GM18502 (cell line): ENCODE measurements around the gene STX16.

Experiments used
- ATAC-seq: cut with Tn5 transposase; IDR thresholded peaks from one replicate; pipeline ENCODE4 v1.9.1; 2021; ENCODE audit warnings: mild to moderate bottlenecking; ENCODE audit not compliant: unreplicated experiment, poor library complexity

The STX16 gene

GRCh38 chr20:58693226-58694006 is 42.3 kb downstream of the STX16 start:
- ATAC-seq = peak; percentile 2

GRCh38 chr20:58694241-58695083 is 43.4 kb downstream of the STX16 start:
- ATAC-seq = no peak

GRCh38 chr20:58695084-58695722 is 44.1 kb downstream of the STX16 start:
- no peak for ATAC-seq

GRCh38 chr20:58695895-58696375 is 44.9 kb downstream of the STX16 start:
- no peak for ATAC-seq

- ATAC-seq = no peak
These were observed 45.4 kb downstream of the STX16 start for GRCh38 chr20:58696411-58696961.

- no peak for ATAC-seq
These were observed 46.3 kb downstream of the STX16 start for GRCh38 chr20:58697201-58697866.

- ATAC-seq = no peak
These were observed 47.0 kb downstream of the STX16 start for GRCh38 chr20:58697867-58698703.

GRCh38 chr20:58698741-58699622 is 47.9 kb downstream of the STX16 start:
- ATAC-seq = no peak

GRCh38 chr20:58699623-58700107 is 48.6 kb downstream of the STX16 start:
- ATAC-seq = no peak

GRCh38 chr20:58700121-58700821 is 49.2 kb downstream of the STX16 start:
- no peak for ATAC-seq

- ATAC-seq = no peak
These were observed 49.7 kb downstream of the STX16 start for GRCh38 chr20:58700823-58701222.

GRCh38 chr20:58701431-58702160 is 50.5 kb downstream of the STX16 start:
- no peak for ATAC-seq

GRCh38 chr20:58702161-58702510 is 51.1 kb downstream of the STX16 start:
- no peak for ATAC-seq

GRCh38 chr20:58702859-58703648 is 52.0 kb downstream of the STX16 start:
- ATAC-seq = no peak

GRCh38 chr20:58703765-58704371 is 52.8 kb downstream of the STX16 start:
- ATAC-seq = no peak
